GM21723 (cell line): ENCODE data around the gene SCP2.
"Not testable (repeated sequence)": the region's sequence is repeated elsewhere in the genome, so short reads cannot be mapped to it uniquely, and the experiment has no call there.

Experiments
- ATAC-seq: cut with Tn5 transposase; IDR thresholded peaks from one replicate; pipeline ENCODE4 v1.9.1; 2021; ENCODE audit warnings: mild to moderate bottlenecking, moderate library complexity; ENCODE audit not compliant: unreplicated experiment

Gene SCP2

GRCh38 chr1:52967666-52968065 lies 40.6 kb downstream of the SCP2 start:
- no peak for ATAC-seq

- ATAC-seq = not testable (repeated sequence)
Measured at GRCh38 chr1:52969234-52969633, 42.2 kb downstream of the SCP2 start.

- ATAC-seq = no peak
Measured at GRCh38 chr1:52970149-52970548, 43.1 kb downstream of the SCP2 start.

- ATAC-seq = no peak
Measured at GRCh38 chr1:52973841-52974240, 46.8 kb downstream of the SCP2 start.

GRCh38 chr1:52976183-52977035 lies 49.3 kb downstream of the SCP2 start:
- no peak for ATAC-seq

GRCh38 chr1:52978045-52978444 lies 51.0 kb downstream of the SCP2 start:
- no peak for ATAC-seq

GRCh38 chr1:52992733-52993132 lies 65.7 kb downstream of the SCP2 start:
- ATAC-seq = not testable (repeated sequence)

GRCh38 chr1:52994656-52995055 lies 67.6 kb downstream of the SCP2 start:
- ATAC-seq = no peak

- no peak for ATAC-seq
Measured at GRCh38 chr1:52996653-52997052, 69.6 kb downstream of the SCP2 start.

GRCh38 chr1:53001128-53001527 lies 74.1 kb downstream of the SCP2 start:
- ATAC-seq = no peak

- not testable (repeated sequence) for ATAC-seq
Measured at GRCh38 chr1:53006612-53007011, 79.5 kb downstream of the SCP2 start.

GRCh38 chr1:53010247-53010646 lies 83.2 kb downstream of the SCP2 start:
- not testable (repeated sequence) for ATAC-seq

GRCh38 chr1:53011175-53011574 lies 84.1 kb downstream of the SCP2 start:
- ATAC-seq = no peak

GRCh38 chr1:53014791-53015507 lies 87.9 kb downstream of the SCP2 start:
- peak; percentile 88 for ATAC-seq

- no peak for ATAC-seq
Measured at GRCh38 chr1:53015508-53015860, 88.4 kb downstream of the SCP2 start.

GRCh38 chr1:53016705-53017104 lies 89.6 kb downstream of the SCP2 start:
- no peak for ATAC-seq

- no peak for ATAC-seq
Measured at GRCh38 chr1:53020588-53020987, 93.5 kb downstream of the SCP2 start.

- no peak for ATAC-seq
Measured at GRCh38 chr1:53022179-53022578, 95.1 kb downstream of the SCP2 start.

- no peak for ATAC-seq
Measured at GRCh38 chr1:53023546-53023945, 96.5 kb downstream of the SCP2 start.

GRCh38 chr1:53024117-53024516 lies 97.0 kb downstream of the SCP2 start:
- ATAC-seq = no peak

GRCh38 chr1:53025034-53025768 lies 98.1 kb downstream of the SCP2 start:
- ATAC-seq = no peak

- ATAC-seq = no peak
Measured at GRCh38 chr1:53025769-53026112, 98.7 kb downstream of the SCP2 start.
